Ascending aorta (tissue), 2 donors: ENCODE data around the gene TCEA2. TPM values are rescaled to one million over a fixed set of nuclear protein-coding genes. Genes with fewer than 3 reads are reported as not detected.
A peak's percentile ranks its signal among the peaks of the same experiment; 100 is the strongest.

Source experiments
- DNase-seq, 2 donors: peaks; one replicate each; pipeline ENCODE4 v3.0.0-alpha.2; 2019; ENCODE audit warnings: low spot score in 2 of 2
- H3K27ac ChIP-seq, 2 donors: fragments of 200-600 bp; sonication (generic); one replicate each; pipeline ENCODE4 v1.5.1; 2016 to 2017; ENCODE audit warnings: mild to moderate bottlenecking in 1 of 2
- H3K27me3 ChIP-seq: fragments of 200-600 bp; sonication (generic); one replicate; pipeline ENCODE4 v1.5.1; 2017
- H3K36me3 ChIP-seq, 2 donors: fragments of 200-600 bp; sonication (generic); one replicate each; pipeline ENCODE4 v1.5.1; 2016
- H3K4me1 ChIP-seq, 2 donors: fragments of 200-600 bp; sonication (generic); one replicate each; pipeline ENCODE4 v1.5.1; 2016 to 2017; ENCODE audit warnings: mild to moderate bottlenecking in 1 of 2
- H3K4me3 ChIP-seq, 2 donors: fragments of 200-600 bp; sonication (generic); one replicate each; pipeline ENCODE4 v1.5.1; 2016 to 2017; ENCODE audit warnings: mild to moderate bottlenecking in 1 of 2
- H3K9me3 ChIP-seq, 2 donors: fragments of 200-600 bp; sonication (generic); one replicate each; pipeline ENCODE4 v1.5.1; 2016
- CTCF ChIP-seq, 3 experiments: fragments of 200-600 bp in 2 of 3; fragments of 450-650 bp in 1 of 3; sonication (generic) in 2 of 3; IDR thresholded peaks; one replicate each; pipeline ENCODE4 v1.5.1; 2016 to 2019; ENCODE audit warnings: antibody characterized with exemption in 3 of 3, mild to moderate bottlenecking in 1 of 3, moderate library complexity in 1 of 3
- intact Hi-C: fragments of 100-400 bp; cut with DNase I; formaldehyde crosslinking; loops from one replicate; pipeline ENCODE4 v1.15.1; 2023
- total RNA-seq: library from RNA; depleted of rRNA; stranded (reverse); fragments of >200 nt; gene quantifications from one replicate; pipeline ENCODE4 v1.1.0, GENCODE V29; 2016

The TCEA2 gene
- total RNA-seq, 1 donor from 2014 or later: 61.4 TPM

- H3K4me3 ChIP-seq: no peak overlapping the region
- no peaks in the 10 kb centered on the region for H3K27me3 ChIP-seq
- TF ChIP-seq CTCF (IDR thresholded peaks at IDR 0.05): no peak
- no peak overlapping the region for H3K27ac ChIP-seq
- no peaks in the 10 kb centered on the region for H3K9me3 ChIP-seq
- intact Hi-C loops: no loop called here
- peak; percentile 3 to 56 for DNase-seq
- no peaks in the 10 kb centered on the region for H3K4me1 ChIP-seq
- H3K36me3 ChIP-seq: no peaks in the 10 kb centered on the region
These were observed 44.9 kb downstream of the TCEA2 start for GRCh38 chr20:64107736-64108457.

DNA sequence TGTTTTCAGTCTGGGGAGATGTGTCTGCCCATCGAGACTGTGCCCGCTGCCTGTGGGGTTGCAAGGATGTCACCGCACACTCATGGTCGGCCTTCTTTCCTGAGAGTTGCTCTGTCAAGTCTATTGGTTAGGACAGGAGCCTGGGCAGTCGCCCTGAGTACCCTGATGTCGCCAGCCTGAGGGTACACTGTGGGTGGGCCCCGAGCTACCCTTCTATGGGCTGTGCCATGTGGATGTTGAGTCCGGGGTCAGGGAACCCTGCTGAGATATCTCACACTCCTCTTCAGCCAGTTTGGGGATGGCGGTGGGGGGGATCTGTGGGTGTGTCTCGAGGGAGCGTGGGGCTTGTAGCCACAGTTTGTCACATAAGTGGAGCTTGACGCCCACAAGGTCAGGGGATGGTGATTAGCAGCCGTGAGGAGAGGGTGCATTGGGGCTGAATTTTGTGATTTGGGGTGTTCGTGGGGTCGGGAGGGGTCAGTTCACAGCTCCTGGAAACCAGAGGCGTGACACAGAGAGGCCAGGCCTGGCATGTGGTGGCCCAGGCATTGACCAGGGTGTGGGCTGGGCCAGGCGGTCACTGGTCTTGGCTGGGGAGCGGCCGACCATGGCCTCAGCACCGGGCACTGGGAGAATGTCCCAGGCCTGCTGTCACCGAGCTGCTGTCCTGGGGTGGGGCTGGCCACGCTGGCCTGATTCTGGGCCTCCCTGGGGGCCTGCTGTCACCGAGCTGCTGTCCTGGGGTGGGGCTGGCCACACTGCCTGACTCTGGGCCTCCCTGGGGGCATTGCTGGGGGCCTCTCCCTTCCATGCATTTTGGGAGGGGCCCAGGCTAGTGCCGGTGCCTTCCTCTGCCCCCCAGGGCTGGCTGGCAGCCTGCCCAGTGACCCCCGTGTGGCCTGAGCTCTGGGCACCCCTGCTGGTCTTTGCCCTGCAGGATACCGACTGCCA, 46.0 kb downstream of the TCEA2 start:
- no peaks in the 10 kb centered on the region for H3K27me3 ChIP-seq
- peak; percentile 3 to 42 for DNase-seq
- H3K27ac ChIP-seq: no peak overlapping the region
- TF ChIP-seq CTCF (IDR thresholded peaks at IDR 0.05): no peak
- intact Hi-C loops: no loop called here
- H3K4me3 ChIP-seq: no peak overlapping the region
- no peaks in the 10 kb centered on the region for H3K4me1 ChIP-seq
- no peaks in the 10 kb centered on the region for H3K9me3 ChIP-seq
- H3K36me3 ChIP-seq: no peaks in the 10 kb centered on the region

- Histone ChIP-seq H3K36me3 (no peaks in the 10 kb centered on the region), H3K27ac (no peak overlapping the region), H3K4me1 (no peaks in the 10 kb centered on the region), H3K9me3 (no peaks in the 10 kb centered on the region), H3K27me3 (no peaks in the 10 kb centered on the region), H3K4me3 (no peak overlapping the region)
- no peak for TF ChIP-seq CTCF (IDR thresholded peaks at IDR 0.05)
- intact Hi-C loops: no loop called here
- DNase-seq: peak in 1 of 2 donors; percentile 48
These were observed 46.9 kb downstream of the TCEA2 start for GRCh38 chr20:64109831-64110391.

DNA sequence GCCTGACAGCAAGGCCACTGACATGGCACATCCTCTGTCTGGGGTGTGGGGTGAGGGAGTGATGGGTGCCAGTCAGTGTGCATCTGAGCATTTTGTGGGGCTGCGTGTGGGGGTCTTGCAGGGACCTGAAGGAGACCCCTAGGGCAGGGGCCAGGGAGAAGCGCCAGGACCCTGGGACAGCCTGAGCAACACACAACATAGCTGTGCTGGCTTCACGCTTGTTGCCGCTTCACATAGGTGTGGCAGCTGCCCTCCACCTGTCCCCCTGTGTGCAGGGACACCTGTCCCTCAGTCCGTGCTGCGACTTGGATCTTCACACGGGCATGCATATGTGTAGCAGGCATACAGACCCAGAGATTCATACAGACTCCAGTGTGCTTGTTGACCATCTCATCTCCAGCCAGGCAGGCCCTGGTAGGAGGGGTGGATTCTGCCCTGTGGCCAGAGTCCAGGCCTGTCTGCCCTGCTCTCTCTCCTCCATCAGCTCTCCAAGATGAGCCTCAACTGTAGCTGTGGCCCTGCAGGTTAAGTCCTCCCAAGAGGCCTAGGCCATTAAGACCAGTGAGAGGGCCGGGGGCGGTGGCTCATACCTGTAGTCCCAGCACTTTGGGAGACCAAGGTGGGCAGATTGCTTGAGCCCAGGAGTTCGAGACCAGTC, 47.5 kb downstream of the TCEA2 start:
- peak in 1 of 2 donors; percentile 1 for DNase-seq

More for the DNA sequence above, 47.5 kb downstream of the TCEA2 start:
- Histone ChIP-seq H3K27me3 (no peaks in the 10 kb centered on the region), H3K9me3 (no peaks in the 10 kb centered on the region), H3K27ac (no peak overlapping the region), H3K36me3 (no peaks in the 10 kb centered on the region), H3K4me1 (no peaks in the 10 kb centered on the region), H3K4me3 (no peak overlapping the region)
- no peak for TF ChIP-seq CTCF (IDR thresholded peaks at IDR 0.05)
- intact Hi-C loops: no loop called here
